HS-27A (cell line): ENCODE results near the gene ZEB2.

Experiments
- DNase-seq: peaks from one replicate; pipeline ENCODE4 v3.0.0-alpha.2; 2012; ENCODE audit warnings: low read depth, missing footprints

The ZEB2 gene

DNA sequence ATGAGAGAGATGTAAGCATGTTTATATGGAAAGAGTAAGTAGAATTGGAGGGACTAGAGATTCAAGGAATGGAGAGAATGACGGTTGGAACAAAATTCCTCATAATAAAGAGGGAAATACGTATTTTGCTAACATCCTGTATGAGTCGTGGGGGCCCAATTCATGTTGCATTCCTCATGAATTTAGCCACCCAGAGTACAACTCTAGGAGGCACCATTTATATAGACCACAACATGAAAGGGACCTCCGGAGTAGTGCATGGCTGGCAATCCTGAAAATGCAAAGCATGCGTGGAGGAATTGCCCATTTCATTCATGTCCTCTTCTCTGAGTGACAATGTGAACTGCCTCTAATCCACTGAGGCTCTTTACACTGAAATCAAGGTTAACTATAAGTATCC lies 168.2 kb downstream of the ZEB2 start:
- DNase-seq: no peak

DNA sequence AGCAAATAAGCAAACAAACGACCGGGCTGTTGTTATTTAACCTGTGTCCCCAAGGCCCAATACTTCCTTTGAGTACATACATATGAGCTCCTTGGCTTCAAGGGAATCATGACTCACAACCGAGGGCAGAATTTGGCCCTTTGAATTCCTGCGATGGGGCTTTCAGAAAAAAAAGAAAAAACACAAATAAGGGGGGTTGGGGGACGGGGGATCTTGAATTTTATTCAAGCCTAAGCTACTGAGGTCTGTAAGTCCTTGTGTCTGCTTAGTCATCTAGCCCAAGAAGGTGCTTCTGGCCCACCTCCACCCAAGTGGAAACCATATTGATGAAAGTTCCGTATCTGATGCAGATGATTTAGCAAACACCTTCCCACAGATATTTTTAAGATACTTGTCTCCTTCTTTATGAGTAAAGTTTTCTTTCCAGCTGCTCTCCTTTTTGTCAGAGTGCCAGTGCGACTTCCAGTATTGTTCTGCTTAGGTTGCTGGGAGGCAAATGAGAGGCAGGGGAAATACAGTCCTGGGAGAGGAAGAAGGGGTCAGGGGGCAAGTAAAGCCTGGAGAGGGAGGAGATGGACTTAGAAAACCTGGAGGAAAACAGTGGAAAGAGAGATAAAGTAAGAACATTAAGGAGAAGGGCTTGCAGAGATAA lies 169.6 kb downstream of the ZEB2 start:
- peak; percentile 51 for DNase-seq

DNA sequence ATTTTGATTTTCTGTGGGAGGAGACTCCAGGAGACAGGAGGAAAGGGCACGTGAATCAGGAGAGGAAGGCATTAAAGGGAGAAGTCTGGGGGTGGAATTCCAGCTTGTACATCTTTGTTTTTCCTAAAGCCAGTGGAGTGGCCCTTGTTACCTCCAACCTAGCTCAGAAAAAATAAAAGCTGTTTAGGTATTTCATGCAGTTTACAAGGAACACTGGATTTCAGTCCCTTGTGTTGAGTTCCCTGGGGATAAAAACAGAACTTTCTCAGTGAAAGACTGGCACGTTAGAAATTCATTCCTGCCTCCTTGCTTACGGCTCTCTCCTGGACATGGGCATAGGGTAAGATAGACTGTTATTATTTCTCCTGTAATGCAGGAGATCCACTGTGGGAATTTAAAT lies 170.2 kb downstream of the ZEB2 start:
- no peak for DNase-seq

DNA sequence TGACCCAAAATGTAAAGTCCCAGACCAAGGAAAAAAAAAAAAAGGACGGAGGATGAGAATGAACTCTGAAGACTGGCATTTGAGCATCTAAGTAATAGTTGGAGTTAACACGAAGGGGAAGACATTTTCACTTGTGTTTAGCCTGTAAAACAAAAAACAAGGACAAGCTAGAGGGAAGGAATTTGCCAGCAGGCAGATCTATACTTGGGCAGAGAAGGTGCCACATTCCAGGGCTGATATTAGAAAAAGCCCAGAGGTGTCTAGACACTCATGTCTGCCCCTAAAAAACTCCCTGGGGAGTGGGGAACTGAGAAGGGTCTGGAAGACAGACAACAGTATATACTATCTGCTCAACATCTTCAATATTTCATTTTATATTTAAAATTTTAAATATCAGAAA lies 171.1 kb downstream of the ZEB2 start:
- no peak for DNase-seq

DNA sequence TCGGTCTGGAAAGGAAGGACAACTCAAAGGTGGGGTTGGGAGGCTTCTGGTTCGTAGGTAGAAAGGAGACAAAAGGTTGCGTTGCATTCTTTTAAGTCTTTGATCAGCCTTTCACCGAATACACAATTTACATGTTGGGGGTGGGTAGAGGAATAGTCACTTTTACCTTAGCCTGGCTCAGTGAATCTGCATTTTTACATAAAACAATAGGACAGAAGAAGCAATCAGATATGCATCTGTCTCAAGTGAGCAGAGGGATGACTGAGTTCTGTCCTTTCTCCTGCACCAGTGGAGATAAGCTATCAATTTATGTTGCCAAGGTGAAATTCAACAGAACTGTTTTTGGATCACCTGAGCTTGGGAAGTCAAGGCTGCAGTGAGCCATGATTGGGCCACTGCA lies 173.7 kb downstream of the ZEB2 start:
- no peak for DNase-seq

DNA sequence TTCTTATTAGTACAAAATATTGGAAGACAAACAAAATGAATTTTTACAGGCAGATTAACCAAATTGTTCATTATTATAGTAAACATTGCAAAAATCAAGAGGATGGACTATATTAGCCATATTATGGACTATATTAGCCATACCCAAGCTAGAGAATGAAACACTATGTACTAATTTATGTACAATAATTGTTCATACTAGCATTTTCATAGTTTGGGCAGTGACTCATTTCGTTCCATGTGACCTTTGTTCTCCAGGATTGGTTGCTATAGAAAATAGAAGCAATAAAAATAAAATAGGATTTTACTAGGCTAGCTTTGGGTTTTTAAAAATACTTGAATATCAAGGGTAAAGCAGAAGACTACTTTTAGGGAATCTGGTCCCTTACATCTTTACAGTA lies 176.8 kb downstream of the ZEB2 start:
- no peak for DNase-seq

DNA sequence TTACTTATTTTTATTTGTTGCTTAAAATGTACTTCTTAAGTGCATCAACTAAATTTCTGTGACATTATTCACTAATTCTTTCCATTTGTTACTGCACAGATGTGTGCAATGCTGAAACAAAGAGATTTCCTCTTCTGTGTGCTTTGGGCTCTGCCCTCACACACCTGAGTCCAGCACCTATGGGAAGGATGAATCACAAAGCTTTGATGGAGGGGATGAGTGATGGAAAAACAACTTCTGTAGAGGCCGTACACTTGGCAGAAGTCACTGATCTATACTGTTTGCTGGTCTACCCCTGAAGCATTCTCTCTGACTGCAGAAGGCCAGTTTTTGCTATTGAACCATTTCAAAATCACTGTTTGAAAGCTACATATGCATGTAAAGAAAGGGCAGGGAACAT lies 178.4 kb downstream of the ZEB2 start:
- no peak for DNase-seq

DNA sequence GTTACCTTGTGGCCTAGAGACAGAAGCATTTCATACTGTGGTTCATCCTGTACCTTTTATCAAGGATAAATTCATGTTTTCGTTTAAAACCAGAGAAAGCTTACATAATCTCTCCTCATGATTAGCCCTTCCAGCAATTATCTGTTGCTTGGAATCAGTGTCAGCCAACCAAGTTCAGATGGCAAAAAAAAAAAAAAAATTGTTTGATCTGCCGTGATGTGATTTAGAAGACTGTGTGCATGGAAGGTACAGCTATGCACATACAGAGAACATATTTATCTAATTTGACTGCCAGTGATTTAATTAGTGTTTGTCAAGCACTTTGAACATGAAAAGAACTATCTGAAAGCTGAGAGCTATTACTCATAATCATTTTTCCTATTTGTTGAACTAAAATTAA lies 180.9 kb downstream of the ZEB2 start:
- no peak for DNase-seq

DNA sequence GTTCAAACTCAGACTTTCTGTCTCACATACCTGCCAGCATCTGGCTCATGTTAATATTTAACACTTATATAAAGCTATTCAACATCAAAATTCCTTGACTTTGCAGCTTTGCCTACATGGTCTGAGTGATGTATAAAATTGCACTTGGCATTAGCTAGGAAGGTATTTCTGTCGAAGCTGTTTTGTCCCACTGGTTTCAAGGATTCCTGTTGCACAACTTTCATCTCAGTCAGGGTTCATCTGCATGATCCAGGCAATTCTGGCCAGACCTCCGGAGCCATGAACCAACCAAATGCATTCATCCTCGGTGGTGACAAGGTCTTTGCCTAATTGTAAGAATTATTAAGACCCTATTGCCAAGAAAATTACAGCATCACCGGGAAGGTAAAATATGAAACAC lies 185.4 kb downstream of the ZEB2 start:
- DNase-seq: no peak
